HepG2 (cell line): ENCODE measurements around the gene CDH23. TPM values are rescaled to one million over a fixed set of nuclear protein-coding genes. Genes with fewer than 3 reads are reported as not detected.

Experiments used
- ATAC-seq: fragments of 200-7000 bp; cut with Tn5 transposase; 3 replicates; pipeline ENCODE4 v1.9.1; 2020; ENCODE audit warnings: mild to moderate bottlenecking, moderate library complexity
- BruUV-seq: library from RNA; stranded (reverse); fragments of 400-500 nt; replicated peaks from 2 replicates; lab custom pipeline; 2021; lab: Mats Ljungman, UMichigan
- CTCF ChIA-PET: fragments of 300-600 bp; formaldehyde crosslinking; extraction: SDS; loops from one replicate; lab custom pipeline; 2021; ENCODE audit warnings: low total read pairs, inconsistent platforms, low intra/inter-chr PET ratio; lab: Yijun Ruan, JAX
- POLR2A ChIA-PET: fragments of 350-600 bp; sonication (Branson Sonifier 250); formaldehyde crosslinking; loops from one replicate; lab custom pipeline; 2020; ENCODE audit warnings: antibody characterized with exemption, inconsistent platforms; lab: Yijun Ruan, JAX
- DNase-seq: peaks from one replicate; pipeline ENCODE4 v3.0.0-alpha.2; 2015; ENCODE audit warnings: low spot score
- FAIRE-seq: peaks from 3 replicates; lab custom pipeline; 2011; peaks lifted over from hg19 to GRCh38; lab: Jason Lieb, UNC
- H2AFZ ChIP-seq: one replicate; pipeline ENCODE4 v1.6.1; 2011; ENCODE audit warnings: low read length, inconsistent platforms
- H3K27ac ChIP-seq: fragments of 300-600 bp; 3 replicates; pipeline ENCODE4 v1.8.0; 2011; ENCODE audit warnings: mixed run types, mild to moderate bottlenecking, mixed read lengths, low read length, inconsistent platforms; ENCODE audit not compliant: insufficient read depth; ENCODE audit errors: extremely low read length
- H3K27me3 ChIP-seq, 2 experiments: fragments of 200-600 bp in 1 of 2; 2 replicates in 1 of 2; 3 replicates in 1 of 2; pipeline versions ENCODE4 v1.6.0 to v1.8.0; 2011; ENCODE audit warnings: low read length in 2 of 2, mild to moderate bottlenecking in 2 of 2, moderate library complexity in 2 of 2, inconsistent platforms in 1 of 2; ENCODE audit not compliant: insufficient read depth in 2 of 2, control insufficient read depth in 1 of 2
- H3K36me3 ChIP-seq, 2 experiments: fragments of 200-600 bp in 1 of 2; replicated peaks in 1 of 2; 2 replicates in 1 of 2; 3 replicates in 1 of 2; pipeline versions ENCODE4 v1.5.1 to v1.8.0; 2011; ENCODE audit warnings: low read length in 2 of 2, inconsistent platforms in 1 of 2; ENCODE audit not compliant: insufficient read depth in 2 of 2, control insufficient read depth in 1 of 2
- H3K4me1 ChIP-seq: 2 replicates; pipeline ENCODE4 v1.5.1; 2012; ENCODE audit warnings: low read length, inconsistent platforms; ENCODE audit not compliant: insufficient read depth
- H3K4me2 ChIP-seq: 2 replicates; pipeline ENCODE4 v1.6.0; 2011; ENCODE audit warnings: low read depth, low read length, inconsistent platforms
- H3K4me3 ChIP-seq, 3 experiments: fragments of 200-600 bp in 1 of 3; sonication (generic), shearing (Covaris generic) in 1 of 3; replicated peaks in 1 of 3; 2 replicates each; pipeline ENCODE4 v1.5.1; 2011 to 2016; ENCODE audit warnings: low read length in 3 of 3, inconsistent platforms in 2 of 3, low read depth in 2 of 3, mild to moderate bottlenecking in 2 of 3, control low read depth in 1 of 3, mixed read lengths in 1 of 3; ENCODE audit not compliant: insufficient read depth in 1 of 3
- H3K79me2 ChIP-seq: one replicate; pipeline ENCODE4 v1.6.1; 2011; ENCODE audit warnings: low read length, inconsistent platforms; ENCODE audit not compliant: insufficient read depth
- H3K9ac ChIP-seq: 2 replicates; pipeline ENCODE4 v1.6.0; 2011; ENCODE audit warnings: mild to moderate bottlenecking, low read depth, low read length, inconsistent platforms; ENCODE audit not compliant: insufficient read depth
- H3K9me3 ChIP-seq: 2 replicates; pipeline ENCODE4 v1.5.1; 2012; ENCODE audit warnings: mild to moderate bottlenecking, low read length
- H4K20me1 ChIP-seq: 2 replicates; pipeline ENCODE4 v1.6.0; 2011; ENCODE audit warnings: inconsistent platforms, mild to moderate bottlenecking, low read length, moderate library complexity; ENCODE audit not compliant: insufficient read depth
- ADNP ChIP-seq: sonication (generic); formaldehyde crosslinking; IDR thresholded peaks from 2 replicates; pipeline ENCODE4 v1.4.0; 2020; ENCODE audit warnings: missing genetic modification reagents
- CHD2 ChIP-seq: IDR thresholded peaks from 2 replicates; pipeline ENCODE4 v1.6.1; 2011; ENCODE audit warnings: low read depth, low read length, improper control_type of control experiment
- CREB1 ChIP-seq, 2 experiments: fragments of 450-650 bp in 1 of 2; IDR thresholded peaks; 2 replicates each; pipeline ENCODE4 v1.6.1; 2016 to 2017; ENCODE audit warnings: control low read depth in 1 of 2, mild to moderate bottlenecking in 1 of 2, missing compliant biosample characterization in 1 of 2, missing genetic modification characterization in 1 of 2
- DNMT3B ChIP-seq: conservative IDR thresholded peaks from 2 replicates; pipeline ENCODE4 v1.6.1; 2016; ENCODE audit warnings: missing biosample characterization, control low read depth
- FOXK2 ChIP-seq: fragments of 450-650 bp; IDR thresholded peaks from 2 replicates; pipeline ENCODE4 v1.6.1; 2016
- NFIB ChIP-seq: sonication (generic); formaldehyde crosslinking; IDR thresholded peaks from 2 replicates; pipeline ENCODE4 v1.9.0; 2021; ENCODE audit warnings: missing genetic modification reagents, mild to moderate bottlenecking, borderline replicate concordance
- NPAS2 ChIP-seq: sonication (generic); formaldehyde crosslinking; IDR thresholded peaks from 2 replicates; pipeline ENCODE4 v1.8.0; 2022; ENCODE audit warnings: mild to moderate bottlenecking, missing genetic modification reagents, borderline replicate concordance
- NR2F6 ChIP-seq, 2 experiments: IDR thresholded peaks; 2 replicates each; pipeline ENCODE4 v1.6.1; 2016; ENCODE audit warnings: antibody characterized with exemption in 1 of 2, mild to moderate bottlenecking in 1 of 2
- PAX8 ChIP-seq: sonication (generic); formaldehyde crosslinking; IDR thresholded peaks from 2 replicates; pipeline ENCODE4 v1.8.0; 2022; ENCODE audit warnings: mild to moderate bottlenecking, missing genetic modification reagents, borderline replicate concordance
- RNF2 ChIP-seq: fragments of 450-650 bp; conservative IDR thresholded peaks from 2 replicates; pipeline ENCODE4 v1.6.1; 2016; ENCODE audit warnings: low read depth
- SIX1 ChIP-seq: sonication (generic); formaldehyde crosslinking; IDR thresholded peaks from 2 replicates; pipeline ENCODE4 v1.4.0; 2020; ENCODE audit warnings: missing genetic modification reagents, borderline replicate concordance
- SMAD1 ChIP-seq: sonication (generic); formaldehyde crosslinking; IDR thresholded peaks from 2 replicates; pipeline ENCODE4 v1.4.0; 2020; ENCODE audit warnings: missing genetic modification reagents, low read depth, mild to moderate bottlenecking, borderline replicate concordance
- TOE1 ChIP-seq: sonication (generic); formaldehyde crosslinking; IDR thresholded peaks from 2 replicates; pipeline ENCODE4 v1.4.0; 2020; ENCODE audit warnings: mild to moderate bottlenecking, missing genetic modification reagents
- U2AF1 ChIP-seq: fragments of 200-400 bp; formaldehyde crosslinking; optimal IDR thresholded peaks from 2 replicates; pipeline ENCODE3; 2017; ENCODE audit warnings: mild to moderate bottlenecking, low read depth, low read length
- ZNF24 ChIP-seq: fragments of 450-650 bp; IDR thresholded peaks from 2 replicates; pipeline ENCODE4 v1.6.1; 2017; ENCODE audit warnings: antibody characterized with exemption, mild to moderate bottlenecking
- ZNF280D ChIP-seq: sonication (generic); formaldehyde crosslinking; IDR thresholded peaks from 2 replicates; pipeline ENCODE4 v1.5.1; 2020; ENCODE audit warnings: mild to moderate bottlenecking, missing genetic modification reagents
- ZNF512 ChIP-seq: sonication (generic); formaldehyde crosslinking; IDR thresholded peaks from 2 replicates; pipeline ENCODE4 v1.4.0; 2020; ENCODE audit warnings: mild to moderate bottlenecking, missing genetic modification reagents
- WGBS: methylation state at CpG from one replicate; pipeline ENCODE4 v1.1.6; 2017; ENCODE audit warnings: low lambda C conversion rate; 5-methylcytosine and 5-hydroxymethylcytosine counted together
- in situ Hi-C: cut with HindIII; loops from 2 replicates; pipeline ENCODE4 v1.10.0; 2017; ENCODE audit warnings: low pct_unique_long_range_greater_than_20kb; ENCODE audit not compliant: extremely low pct_ligation_motif_present
- intact Hi-C: fragments of 100-400 bp; cut with micrococcal nuclease; formaldehyde crosslinking; loops from one replicate; pipeline ENCODE4 v1.10.0; 2022; ENCODE audit not compliant: unreplicated experiment
- polyA plus RNA-seq, 8 experiments: library from polyadenylated mRNA; depleted of rRNA in 3 of 8; stranded (reverse) in 7 of 8; unstranded in 1 of 8; fragments of >200 nt; fragmentation: Illumina TruSeq in 4 of 8; extraction: Trizol in 4 of 8; gene quantifications; 2 replicates each; pipeline versions ENCODE4 v1.2.1 to v1.2.3, GENCODE V29; 2011 to 2016; ENCODE audit warnings: low read depth in 4 of 8, missing spikeins in 1 of 8, mixed read lengths in 1 of 8; ENCODE audit not compliant: insufficient read depth in 1 of 8
- total RNA-seq, 5 experiments: library from RNA; depleted of rRNA; stranded (reverse); fragments of >200 nt; fragmentation: Illumina TruSeq; extraction: Trizol; gene quantifications; 2 replicates each; pipeline ENCODE4 v1.2.3, GENCODE V29; 2016; ENCODE audit warnings: low read depth in 1 of 5
- TF ChIP-seq, protein P1 (sequence below): sonication (generic); formaldehyde crosslinking; IDR thresholded peaks from 2 replicates; pipeline ENCODE4 v1.5.0; 2020; ENCODE audit warnings: missing genetic modification reagents
- TF ChIP-seq, protein P2 (sequence below): fragments of 450-650 bp; IDR thresholded peaks from 2 replicates; pipeline ENCODE4 v1.6.1; 2017; ENCODE audit warnings: mild to moderate bottlenecking

The CDH23 gene
- total and polyA plus RNA-seq, 2 of the 13 experiments (the other 11 are each of a cell fraction or from before 2014, with no cell fraction given): 0.13 TPM; not detected in 1

DNA sequence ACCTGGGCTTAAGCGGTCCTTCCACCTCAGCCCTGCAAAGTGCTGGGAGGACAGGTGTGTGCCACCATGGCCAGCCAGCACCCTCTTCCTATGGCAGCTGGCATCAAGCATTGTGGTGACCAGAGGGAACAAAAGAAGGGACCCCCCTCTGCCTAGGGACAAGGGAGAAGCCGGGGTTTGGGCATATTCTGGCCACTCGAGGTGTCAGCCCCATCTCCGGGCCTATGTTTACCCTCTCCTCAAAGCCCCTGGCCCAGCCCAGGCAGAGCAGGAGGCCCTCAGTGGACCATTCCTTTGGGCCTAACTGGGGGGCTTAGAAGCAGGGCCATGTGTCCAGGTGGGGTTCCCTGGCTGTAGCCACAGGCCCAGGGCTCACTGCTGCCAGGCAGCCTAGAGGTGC lies 352.7 kb downstream of the CDH23 start:
- DNase-seq (no peak), FAIRE-seq (no peak), ATAC-seq (no peak)
- no peaks in the 10 kb centered on the region for H3K36me3 ChIP-seq
- H3K27ac ChIP-seq: no peak overlapping the region
- ChIA-PET CTCF (no interaction called here), POLR2A (no interaction called here)
- 14% methylated on average over 4 of the region's 4 CpGs for WGBS
- TF ChIP-seq NFIB (CRISPR knock-in tag): no peak
- TF ChIP-seq FOXK2: no peak
- no peak for TF ChIP-seq ZNF280D (CRISPR knock-in tag)
- no peak for TF ChIP-seq SMAD1 (CRISPR knock-in tag)
- TF ChIP-seq, protein P1, sequence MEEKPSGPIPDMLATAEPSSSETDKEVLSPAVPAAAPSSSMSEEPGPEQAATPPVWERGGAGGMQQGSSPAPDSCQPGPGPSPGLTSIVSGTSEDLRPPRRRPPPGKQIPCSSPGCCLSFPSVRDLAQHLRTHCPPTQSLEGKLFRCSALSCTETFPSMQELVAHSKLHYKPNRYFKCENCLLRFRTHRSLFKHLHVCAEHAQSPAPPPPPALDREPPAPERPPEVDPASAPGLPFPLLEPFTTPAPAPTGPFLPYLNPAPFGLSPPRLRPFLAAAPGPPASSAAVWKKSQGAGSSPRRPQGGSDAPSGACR (CRISPR knock-in tag): no peak
- no peak for TF ChIP-seq ZNF24
- TF ChIP-seq ADNP: no peak
- TF ChIP-seq, protein P2, sequence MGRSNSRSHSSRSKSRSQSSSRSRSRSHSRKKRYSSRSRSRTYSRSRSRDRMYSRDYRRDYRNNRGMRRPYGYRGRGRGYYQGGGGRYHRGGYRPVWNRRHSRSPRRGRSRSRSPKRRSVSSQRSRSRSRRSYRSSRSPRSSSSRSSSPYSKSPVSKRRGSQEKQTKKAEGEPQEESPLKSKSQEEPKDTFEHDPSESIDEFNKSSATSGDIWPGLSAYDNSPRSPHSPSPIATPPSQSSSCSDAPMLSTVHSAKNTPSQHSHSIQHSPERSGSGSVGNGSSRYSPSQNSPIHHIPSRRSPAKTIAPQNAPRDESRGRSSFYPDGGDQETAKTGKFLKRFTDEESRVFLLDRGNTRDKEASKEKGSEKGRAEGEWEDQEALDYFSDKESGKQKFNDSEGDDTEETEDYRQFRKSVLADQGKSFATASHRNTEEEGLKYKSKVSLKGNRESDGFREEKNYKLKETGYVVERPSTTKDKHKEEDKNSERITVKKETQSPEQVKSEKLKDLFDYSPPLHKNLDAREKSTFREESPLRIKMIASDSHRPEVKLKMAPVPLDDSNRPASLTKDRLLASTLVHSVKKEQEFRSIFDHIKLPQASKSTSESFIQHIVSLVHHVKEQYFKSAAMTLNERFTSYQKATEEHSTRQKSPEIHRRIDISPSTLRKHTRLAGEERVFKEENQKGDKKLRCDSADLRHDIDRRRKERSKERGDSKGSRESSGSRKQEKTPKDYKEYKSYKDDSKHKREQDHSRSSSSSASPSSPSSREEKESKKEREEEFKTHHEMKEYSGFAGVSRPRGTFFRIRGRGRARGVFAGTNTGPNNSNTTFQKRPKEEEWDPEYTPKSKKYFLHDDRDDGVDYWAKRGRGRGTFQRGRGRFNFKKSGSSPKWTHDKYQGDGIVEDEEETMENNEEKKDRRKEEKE: no peak
- TF ChIP-seq PAX8 (CRISPR knock-in tag): no peak
- TF ChIP-seq CREB1 (IDR thresholded peaks at IDR 0.05): no peak
- TF ChIP-seq CREB1 (CRISPR knock-in tag; IDR thresholded peaks at IDR 0.05): no peak
- no peak for TF ChIP-seq NR2F6 (IDR thresholded peaks at IDR 0.05)
- no peak for TF ChIP-seq NR2F6 (CRISPR knock-in tag; IDR thresholded peaks at IDR 0.05)
- no peak for TF ChIP-seq ZNF512
- TF ChIP-seq DNMT3B (CRISPR knock-in tag): no peak
- no peak for TF ChIP-seq NPAS2
- TF ChIP-seq U2AF1: no peak
- no peak for TF ChIP-seq SIX1 (CRISPR knock-in tag)
- no peak for TF ChIP-seq RNF2
- no peak for TF ChIP-seq CHD2
- no peak for TF ChIP-seq TOE1 (CRISPR knock-in tag)
- H3K4me2 ChIP-seq: no peak overlapping the region
- intact Hi-C loops: no loop called here
- peaks cover 43% of the 10 kb centered on the region for H3K4me1 ChIP-seq
- no peaks in the 10 kb centered on the region for H3K9me3 ChIP-seq
- no peak overlapping the region for H3K9ac ChIP-seq
- BruUV-seq: no TSS peak
- H2AFZ ChIP-seq: no peak overlapping the region
- no peaks in the 10 kb centered on the region for H3K79me2 ChIP-seq
- peaks cover 1 to 15% of the 10 kb centered on the region in 2 experiments; a peak in 3 of 5 replicates for H3K27me3 ChIP-seq
- in situ Hi-C loops: no loop called here
- H4K20me1 ChIP-seq: no peaks in the 10 kb centered on the region
- H3K4me3 ChIP-seq: no peak overlapping the region
